Upper lobe of right lung (tissue), 1 donor: ENCODE data around the gene DPP6. TPM values are rescaled to one million over a fixed set of nuclear protein-coding genes. Genes with fewer than 3 reads are reported as not detected.

Source experiments
- ATAC-seq: fragments of 200-7000 bp; cut with Tn5 transposase; one replicate; pipeline ENCODE4 v1.9.1; 2020; ENCODE audit warnings: mild to moderate bottlenecking, moderate library complexity
- DNase-seq: peaks from one replicate; pipeline ENCODE4 v3.0.0-alpha.2; 2020
- H3K27ac ChIP-seq: fragments of 200-600 bp; one replicate; pipeline ENCODE4 v1.8.0; 2022
- H3K27me3 ChIP-seq: fragments of 200-600 bp; one replicate; pipeline ENCODE4 v1.8.0; 2022; ENCODE audit warnings: mild to moderate bottlenecking
- H3K36me3 ChIP-seq: fragments of 200-600 bp; one replicate; pipeline ENCODE4 v1.8.0; 2022
- H3K4me1 ChIP-seq: fragments of 200-600 bp; one replicate; pipeline ENCODE4 v1.8.0; 2022
- H3K4me3 ChIP-seq: fragments of 200-600 bp; one replicate; pipeline ENCODE4 v1.8.0; 2022; ENCODE audit warnings: mild to moderate bottlenecking
- H3K9me3 ChIP-seq: fragments of 200-600 bp; one replicate; pipeline ENCODE4 v1.8.0; 2022
- CTCF ChIP-seq: fragments of 200-600 bp; IDR thresholded peaks from one replicate; pipeline ENCODE4 v1.8.0; 2022; ENCODE audit warnings: antibody characterized with exemption
- intact Hi-C: fragments of 100-400 bp; cut with DNase I; formaldehyde crosslinking; loops from one replicate; pipeline ENCODE4 v1.11.0; 2022
- total RNA-seq: library from RNA; stranded (reverse); fragmentation: NEBNext Ultra II Directional; extraction: Animal tissue kit (Norgen Biotek cat#: 25700); gene quantifications from one replicate; pipeline ENCODE4 v1.2.1, GENCODE V29; 2021
- donor health status: DM: no; HTN: yes; CAD: no; lungs with severe emphysema.

DPP6 gene
- total RNA-seq, 1 donor from 2014 or later = 1.6 TPM

GRCh38 chr7:154287356-154287755, 235.2 kb downstream of the DPP6 start:
- no peaks in the 10 kb centered on the region for H3K4me1 ChIP-seq
- TF ChIP-seq CTCF = no peak
- H3K36me3 ChIP-seq = no peaks in the 10 kb centered on the region
- intact Hi-C loops = no loop called here
- ATAC-seq = no peak
- H3K4me3 ChIP-seq = no peak overlapping the region
- no peaks in the 10 kb centered on the region for H3K9me3 ChIP-seq
- H3K27ac ChIP-seq = no peak overlapping the region
- no peaks in the 10 kb centered on the region for H3K27me3 ChIP-seq
- no peak for DNase-seq

- intact Hi-C loops = no loop called here
- Histone ChIP-seq H3K9me3 (no peaks in the 10 kb centered on the region), H3K4me3 (no peak overlapping the region), H3K4me1 (no peaks in the 10 kb centered on the region), H3K36me3 (no peaks in the 10 kb centered on the region), H3K27me3 (no peaks in the 10 kb centered on the region), H3K27ac (no peak overlapping the region)
- ATAC-seq (no peak), DNase-seq (no peak)
- TF ChIP-seq CTCF = no peak
Observed at GRCh38 chr7:154289119-154289518, 236.9 kb downstream of the DPP6 start.

- Histone ChIP-seq H3K27ac (no peak overlapping the region), H3K36me3 (no peaks in the 10 kb centered on the region), H3K4me1 (no peaks in the 10 kb centered on the region), H3K27me3 (no peaks in the 10 kb centered on the region), H3K4me3 (no peak overlapping the region), H3K9me3 (no peaks in the 10 kb centered on the region)
- ATAC-seq = no peak
- intact Hi-C loops = no loop called here
- no peak for TF ChIP-seq CTCF
- DNase-seq = no peak
Observed at GRCh38 chr7:154296443-154296842, 244.2 kb downstream of the DPP6 start.

DNA sequence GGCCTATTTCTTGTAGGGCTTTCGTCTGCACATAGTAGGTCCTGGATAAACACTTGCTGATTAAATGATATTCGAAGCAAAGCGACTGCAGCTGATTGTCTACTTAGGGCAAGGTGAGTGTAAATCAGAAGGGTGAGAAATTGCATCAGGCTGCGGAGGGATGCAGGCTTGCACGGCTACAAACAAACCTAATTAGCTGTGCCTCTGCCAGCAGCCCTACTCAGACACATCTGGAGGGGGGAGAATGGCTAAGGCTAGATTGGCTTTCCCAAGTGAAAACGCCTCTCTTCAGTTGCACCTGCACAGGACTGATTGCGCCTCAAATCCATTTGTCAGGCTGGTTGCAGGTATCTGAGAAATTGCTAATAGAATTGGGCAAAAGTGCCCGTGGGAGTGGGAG, 247.5 kb downstream of the DPP6 start:
- no peaks in the 10 kb centered on the region for H3K27me3 ChIP-seq
- intact Hi-C loops = no loop called here
- H3K36me3 ChIP-seq = no peaks in the 10 kb centered on the region
- no peaks in the 10 kb centered on the region for H3K9me3 ChIP-seq
- H3K4me3 ChIP-seq = no peak overlapping the region
- no peak overlapping the region for H3K27ac ChIP-seq
- no peak for TF ChIP-seq CTCF
- DNase-seq (no peak), ATAC-seq (no peak)
- H3K4me1 ChIP-seq = no peaks in the 10 kb centered on the region

GRCh38 chr7:154302380-154302779, 250.2 kb downstream of the DPP6 start:
- H3K27me3 ChIP-seq = no peaks in the 10 kb centered on the region
- no peaks in the 10 kb centered on the region for H3K36me3 ChIP-seq
- DNase-seq = no peak
- no peak for TF ChIP-seq CTCF
- H3K4me3 ChIP-seq = no peak overlapping the region
- ATAC-seq = no peak
- intact Hi-C loops = no loop called here
- no peaks in the 10 kb centered on the region for H3K9me3 ChIP-seq
- H3K4me1 ChIP-seq = no peaks in the 10 kb centered on the region
- no peak overlapping the region for H3K27ac ChIP-seq

DNA sequence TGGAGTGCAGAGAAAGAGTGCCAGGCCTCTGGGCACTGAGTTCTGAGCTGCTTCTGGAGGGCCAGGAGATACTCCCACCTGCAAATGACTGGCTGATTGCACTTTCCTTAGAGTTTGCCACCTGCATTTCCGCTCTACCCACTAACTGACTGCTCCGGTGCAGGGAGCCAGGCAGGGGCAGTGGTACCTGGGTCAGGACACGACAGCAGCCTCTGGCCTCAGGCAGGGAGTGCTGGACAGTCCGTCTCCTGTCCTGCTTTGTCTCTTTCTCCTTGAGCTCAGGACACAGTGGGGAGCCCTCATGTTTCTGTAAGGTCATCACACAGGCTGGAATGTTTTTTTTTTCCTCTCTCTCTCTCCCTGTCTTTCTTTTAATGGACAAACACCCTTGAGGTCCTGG, 252.0 kb downstream of the DPP6 start:
- no peak for TF ChIP-seq CTCF
- DNase-seq (no peak), ATAC-seq (no peak)
- H3K4me3 ChIP-seq = no peak overlapping the region
- H3K27me3 ChIP-seq = no peaks in the 10 kb centered on the region
- no peaks in the 10 kb centered on the region for H3K36me3 ChIP-seq
- no peaks in the 10 kb centered on the region for H3K4me1 ChIP-seq
- no peak overlapping the region for H3K27ac ChIP-seq
- intact Hi-C loops = no loop called here
- no peaks in the 10 kb centered on the region for H3K9me3 ChIP-seq
